ENCODE data around the gene MAGOH. TPM values are rescaled to one million over a fixed set of nuclear protein-coding genes. Genes with fewer than 3 reads are reported as not detected.

The MAGOH gene
- total and polyA plus RNA-seq, 9 of the 15 experiments (the other 6 are each of a cell fraction or from before 2014, with no cell fraction given): 102 to 342 (median 135) TPM

DNA sequence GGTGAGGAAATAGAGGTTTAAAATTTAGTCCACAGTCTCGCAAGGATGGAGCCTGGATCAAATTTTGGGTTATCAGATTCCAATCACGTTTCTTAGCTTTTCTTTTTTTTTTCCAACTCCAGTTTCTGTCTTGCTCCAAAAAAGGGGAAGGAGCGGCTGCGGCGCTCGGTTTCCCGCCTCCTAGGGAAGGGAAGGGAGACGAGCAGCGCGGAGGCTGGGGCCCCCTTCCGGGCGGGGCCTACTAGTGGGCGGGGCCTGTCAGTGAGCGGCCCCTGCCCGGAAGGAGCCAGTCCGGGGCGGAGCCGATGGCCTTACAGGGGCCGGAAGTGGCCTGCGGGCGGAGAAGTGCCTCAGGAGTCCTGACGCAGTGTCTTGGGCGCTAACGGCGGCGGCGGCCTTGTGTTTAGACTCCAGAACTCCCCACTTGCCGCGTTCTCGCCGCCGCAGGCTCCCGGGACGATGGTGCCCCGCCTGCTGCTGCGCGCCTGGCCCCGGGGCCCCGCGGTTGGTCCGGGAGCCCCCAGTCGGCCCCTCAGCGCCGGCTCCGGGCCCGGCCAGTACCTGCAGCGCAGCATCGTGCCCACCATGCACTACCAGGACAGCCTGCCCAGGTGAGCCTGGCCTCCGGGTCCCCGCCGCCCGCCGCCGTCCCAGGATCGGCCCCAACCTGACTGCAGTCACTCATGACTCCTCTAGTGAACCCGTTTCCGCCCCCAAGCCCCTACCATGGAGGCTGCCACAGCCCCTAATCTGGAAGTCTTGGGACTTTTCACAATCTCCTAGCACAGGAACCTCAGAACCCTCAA lies 41.6 kb downstream of the MAGOH start, which contains the start of gene CPT2 (continued):
- TF ChIP-seq RERE (CRISPR knock-in tag; IDR thresholded peaks at IDR 0.05; ENCODE audit: borderline replicate concordance) (no peak), ZMIZ1 (IDR thresholded peaks at IDR 0.05; ENCODE audit: low read depth in 2 of 2, low read length in 2 of 2) (peak in 1 of 2 experiments; percentile 28; a peak in 1 of 4 replicates), ZNF347 (CRISPR knock-in tag; IDR thresholded peaks at IDR 0.05; ENCODE audit: low read depth) (no peak), SRF (CRISPR knock-in tag; IDR thresholded peaks at IDR 0.05) (peak in 1 of 2 experiments; percentile 91; a peak in 2 of 4 replicates)
- TF ChIP-seq, protein P1, sequence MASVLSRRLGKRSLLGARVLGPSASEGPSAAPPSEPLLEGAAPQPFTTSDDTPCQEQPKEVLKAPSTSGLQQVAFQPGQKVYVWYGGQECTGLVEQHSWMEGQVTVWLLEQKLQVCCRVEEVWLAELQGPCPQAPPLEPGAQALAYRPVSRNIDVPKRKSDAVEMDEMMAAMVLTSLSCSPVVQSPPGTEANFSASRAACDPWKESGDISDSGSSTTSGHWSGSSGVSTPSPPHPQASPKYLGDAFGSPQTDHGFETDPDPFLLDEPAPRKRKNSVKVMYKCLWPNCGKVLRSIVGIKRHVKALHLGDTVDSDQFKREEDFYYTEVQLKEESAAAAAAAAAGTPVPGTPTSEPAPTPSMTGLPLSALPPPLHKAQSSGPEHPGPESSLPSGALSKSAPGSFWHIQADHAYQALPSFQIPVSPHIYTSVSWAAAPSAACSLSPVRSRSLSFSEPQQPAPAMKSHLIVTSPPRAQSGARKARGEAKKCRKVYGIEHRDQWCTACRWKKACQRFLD (CRISPR knock-in tag; IDR thresholded peaks at IDR 0.05): peak; percentile 42; the same call in 1 of the 2 replicates

Data from K562 (cell line).